Mucosa of gallbladder (tissue), 1 donor: ENCODE measurements around the gene ADAMTSL5. TPM values are rescaled to one million over a fixed set of nuclear protein-coding genes. Genes with fewer than 3 reads are reported as not detected.
"Not testable (repeated sequence)": the region's sequence is repeated elsewhere in the genome, so short reads cannot be mapped to it uniquely, and the experiment has no call there.

ENCODE experiments used
- DNase-seq: peaks from one replicate; pipeline ENCODE4 v3.0.0-alpha.2; 2020; ENCODE audit warnings: low spot score
- total RNA-seq: library from RNA; stranded (reverse); gene quantifications from one replicate; pipeline ENCODE4 v1.2.1, GENCODE V29; 2021
- donor health status: DM: no; HTN: no; CAD: no.

Gene ADAMTSL5
- 4.4 TPM for total RNA-seq

DNA sequence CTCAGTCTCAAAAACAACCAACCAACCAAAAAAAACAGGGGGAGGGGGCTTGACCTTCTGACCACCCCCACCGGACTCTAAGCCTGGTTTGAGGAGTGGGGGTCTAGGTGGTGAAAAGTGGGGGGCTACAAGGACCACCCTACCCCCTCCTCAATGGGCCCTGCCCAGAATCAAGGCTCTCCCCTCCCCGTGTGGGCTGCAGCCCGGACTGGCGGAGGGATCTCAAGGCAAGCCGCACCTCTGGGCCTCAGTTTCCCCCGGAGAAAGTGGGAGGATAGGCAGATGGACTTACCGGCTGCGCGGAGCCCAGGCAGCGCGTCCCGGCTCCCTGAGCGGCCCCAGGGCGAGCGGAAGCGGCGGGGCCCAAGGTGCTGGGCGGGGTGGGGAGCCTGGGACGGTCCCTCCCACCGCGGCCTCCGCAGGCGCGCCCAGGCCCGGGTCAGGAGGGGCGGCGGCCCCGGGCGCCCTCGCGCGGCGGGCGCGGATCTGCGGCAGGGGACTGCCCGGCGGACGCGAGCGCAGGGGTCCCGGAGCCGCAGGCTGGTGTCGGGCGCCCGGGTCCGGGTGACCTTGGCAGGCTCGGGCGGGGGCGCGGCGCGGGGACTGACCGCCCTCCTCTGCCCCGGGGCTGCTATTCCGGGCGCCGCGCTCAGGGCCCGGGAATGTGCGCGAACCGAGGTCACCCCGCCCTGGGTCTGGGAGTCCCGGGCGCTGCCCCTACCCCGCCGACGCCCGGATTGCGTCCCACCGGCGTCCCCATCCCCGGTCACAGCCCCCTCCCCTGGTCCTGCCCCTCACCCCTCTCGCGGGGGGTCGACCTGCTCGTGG is at the start of gene ADAMTSL5:
Gene ADAMTSL5, minus strand, starts transcription at position 349 of the 828 bp plus-strand sequence. CDS start 2,076 bp downstream, outside the sequence.
- no peak for DNase-seq

DNA sequence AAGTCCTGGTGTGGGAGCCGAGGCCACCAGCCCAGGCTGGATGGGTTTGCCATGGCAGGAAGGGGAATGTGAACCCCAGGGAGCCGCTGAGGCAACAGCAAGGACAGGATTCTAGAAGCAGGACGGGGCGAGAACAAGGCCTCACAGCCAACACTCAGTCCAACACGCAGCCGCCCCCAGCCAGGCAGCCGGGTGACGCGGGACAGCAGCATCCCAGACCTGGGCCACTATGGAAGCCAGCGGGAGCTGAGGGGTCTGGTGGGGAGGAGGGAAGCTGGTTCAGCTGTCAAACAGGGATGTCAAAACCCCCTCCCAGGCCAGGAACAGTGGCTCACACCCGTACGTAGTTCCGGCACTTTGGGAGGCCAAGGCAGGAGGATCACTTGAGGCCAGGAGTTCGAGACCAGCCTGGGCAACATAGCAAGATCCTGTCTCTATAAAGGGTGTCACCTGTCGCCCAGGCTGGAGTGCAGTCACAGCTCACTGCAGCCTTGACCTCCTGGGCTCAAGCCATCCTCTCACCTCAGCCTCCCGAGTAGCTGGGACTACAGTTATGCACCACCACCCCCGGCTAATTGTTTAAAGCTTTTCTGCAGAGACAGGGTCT is 48.5 kb upstream of the ADAMTSL5 start:
- DNase-seq, result no peak

DNA sequence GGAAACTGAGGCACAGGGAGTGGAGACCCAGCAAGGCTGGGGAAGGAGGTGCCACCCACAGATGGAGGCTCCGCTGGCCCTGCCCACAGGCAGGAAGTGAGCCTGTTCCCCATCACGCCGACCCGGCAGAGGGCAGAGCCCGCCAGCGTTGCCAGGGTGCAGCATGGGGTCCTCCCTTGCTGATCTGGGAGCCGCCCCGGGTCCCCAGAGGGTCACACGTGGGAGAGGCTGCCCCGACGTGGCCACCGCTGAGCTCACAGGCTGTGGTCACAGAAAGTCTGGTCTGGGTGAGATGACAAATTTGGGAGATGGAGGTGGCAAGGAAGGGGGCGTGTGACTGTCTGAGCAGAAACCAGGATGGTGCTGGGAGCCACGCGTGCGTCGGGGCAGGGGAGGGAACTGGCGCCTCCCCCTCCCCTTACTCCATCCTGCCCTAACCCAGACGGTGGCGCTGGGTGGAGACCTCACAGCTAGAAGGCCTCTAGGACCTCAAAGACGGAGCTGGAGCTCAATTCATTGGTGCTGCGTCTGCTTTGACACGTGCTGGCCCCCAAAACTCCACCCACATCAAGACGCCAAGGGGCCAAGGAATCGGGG is 47.6 kb upstream of the ADAMTSL5 start:
- DNase-seq, result no peak

- no peak for DNase-seq
Observed at GRCh38 chr19:1558552-1558951, 45.7 kb upstream of the ADAMTSL5 start.

DNA sequence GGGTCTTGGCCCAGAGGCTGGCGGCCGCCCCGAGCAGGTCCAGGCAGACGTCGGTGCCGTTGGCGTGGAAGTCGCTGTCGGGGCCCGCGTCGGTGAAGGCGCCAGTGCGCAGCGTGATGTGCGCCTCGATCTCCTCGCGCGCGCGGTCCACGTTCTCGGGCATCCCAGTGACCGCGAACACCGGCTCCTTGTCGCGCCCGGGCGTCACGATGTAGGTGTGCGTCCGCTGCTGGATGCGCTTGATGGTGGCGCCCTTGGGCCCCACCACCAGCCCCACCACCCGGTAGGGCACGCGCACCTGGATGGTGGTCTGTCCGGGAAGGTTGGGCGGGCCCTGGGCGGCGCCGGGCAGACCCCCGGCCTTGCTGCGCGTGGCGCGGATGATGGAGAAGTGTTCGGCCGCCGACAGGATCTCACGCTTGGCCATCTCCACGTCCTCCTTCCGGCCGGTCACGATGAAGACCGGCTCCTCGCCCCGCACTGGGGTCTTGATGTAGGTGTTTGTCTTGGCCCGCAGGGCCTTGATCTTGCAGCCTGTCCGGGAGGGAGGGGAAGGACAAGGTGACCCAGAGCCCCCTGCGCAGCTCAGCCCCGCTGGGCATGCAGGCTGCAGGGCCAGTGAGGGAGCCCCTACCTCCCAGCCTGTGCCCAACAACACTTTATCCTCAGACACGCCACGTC is 43.7 kb upstream of the ADAMTSL5 start:
- no peak for DNase-seq

GRCh38 chr19:1555487-1556389 is 42.9 kb upstream of the ADAMTSL5 start:
- no peak for DNase-seq

DNA sequence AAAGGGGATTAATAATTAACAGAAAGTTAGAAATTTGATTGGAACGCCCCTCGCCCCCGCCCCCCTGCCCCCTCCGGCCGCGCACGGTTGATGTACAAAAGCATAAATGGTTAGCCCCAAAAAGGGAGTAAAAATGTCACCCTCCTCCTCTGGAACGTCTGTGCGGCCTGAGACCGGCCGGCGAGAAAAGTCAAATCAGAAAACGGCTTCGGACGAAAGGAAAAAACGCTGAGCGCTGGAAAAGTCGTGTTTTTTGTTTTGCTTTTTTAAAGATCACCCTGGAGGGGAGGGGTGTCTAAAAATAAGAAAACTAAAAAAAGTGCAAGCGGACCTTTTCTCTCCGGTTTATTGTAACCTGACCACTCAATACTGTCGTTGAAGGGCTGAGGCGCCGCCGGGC is 42.1 kb upstream of the ADAMTSL5 start:
- DNase-seq, result no peak

DNA sequence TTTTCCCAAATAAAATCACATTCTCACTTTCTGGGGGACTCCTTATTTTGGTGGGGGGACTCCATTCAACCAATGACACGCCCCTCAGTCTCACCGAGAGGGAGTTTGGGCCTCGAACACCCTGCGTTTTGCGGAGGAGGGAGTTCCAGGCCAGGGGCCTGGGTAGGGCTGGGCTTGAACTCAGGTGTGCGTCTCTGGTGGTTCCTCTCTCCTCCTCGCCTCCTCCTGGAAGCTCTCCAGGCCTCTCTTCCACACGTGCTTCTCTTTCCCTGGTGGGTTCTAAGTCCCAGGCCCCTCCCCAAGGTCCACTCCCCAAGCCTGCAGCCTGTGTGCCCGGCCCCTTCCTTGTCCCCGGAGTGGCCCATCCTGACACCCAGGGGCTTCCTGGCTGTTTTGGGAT is 40.6 kb upstream of the ADAMTSL5 start:
- DNase-seq, result no peak

- no peak for DNase-seq
Observed at GRCh38 chr19:1551068-1552040, 38.5 kb upstream of the ADAMTSL5 start.

DNA sequence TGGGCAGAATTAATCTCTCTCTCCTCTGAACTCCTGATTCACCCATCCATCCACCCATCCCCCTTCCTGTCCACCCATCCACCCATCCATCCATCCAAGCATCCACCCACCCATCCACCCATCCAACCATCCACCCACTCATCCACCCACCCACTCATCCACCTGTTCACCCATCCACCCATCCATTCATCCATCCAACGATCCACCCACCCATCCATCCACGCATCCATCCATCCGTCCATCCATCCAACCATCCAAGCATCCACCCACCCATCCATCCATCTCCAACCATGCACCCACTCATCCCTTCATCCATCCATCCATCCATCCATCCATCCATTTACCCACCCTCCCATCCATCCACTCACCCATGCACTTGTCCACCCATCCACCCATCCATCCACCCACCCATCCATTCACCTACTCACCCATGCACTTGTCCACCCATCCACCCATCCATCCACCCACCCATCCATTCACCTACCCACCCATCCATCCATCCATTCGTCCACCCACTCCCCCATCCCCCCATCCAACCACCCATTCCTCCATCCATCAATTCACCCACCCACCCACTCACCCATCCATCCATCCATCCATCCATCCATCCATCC is 36.6 kb upstream of the ADAMTSL5 start:
- DNase-seq, result no peak

GRCh38 chr19:1540365-1540925 is 27.6 kb upstream of the ADAMTSL5 start:
- no peak for DNase-seq

GRCh38 chr19:1539749-1540148 is 26.9 kb upstream of the ADAMTSL5 start:
- DNase-seq, result not testable (repeated sequence)

GRCh38 chr19:1538978-1539377 is 26.2 kb upstream of the ADAMTSL5 start:
- DNase-seq, result no peak

GRCh38 chr19:1535699-1536098 is 22.9 kb upstream of the ADAMTSL5 start:
- DNase-seq, result not testable (repeated sequence)

- no peak for DNase-seq
Observed at GRCh38 chr19:1534972-1535371, 22.2 kb upstream of the ADAMTSL5 start.

DNA sequence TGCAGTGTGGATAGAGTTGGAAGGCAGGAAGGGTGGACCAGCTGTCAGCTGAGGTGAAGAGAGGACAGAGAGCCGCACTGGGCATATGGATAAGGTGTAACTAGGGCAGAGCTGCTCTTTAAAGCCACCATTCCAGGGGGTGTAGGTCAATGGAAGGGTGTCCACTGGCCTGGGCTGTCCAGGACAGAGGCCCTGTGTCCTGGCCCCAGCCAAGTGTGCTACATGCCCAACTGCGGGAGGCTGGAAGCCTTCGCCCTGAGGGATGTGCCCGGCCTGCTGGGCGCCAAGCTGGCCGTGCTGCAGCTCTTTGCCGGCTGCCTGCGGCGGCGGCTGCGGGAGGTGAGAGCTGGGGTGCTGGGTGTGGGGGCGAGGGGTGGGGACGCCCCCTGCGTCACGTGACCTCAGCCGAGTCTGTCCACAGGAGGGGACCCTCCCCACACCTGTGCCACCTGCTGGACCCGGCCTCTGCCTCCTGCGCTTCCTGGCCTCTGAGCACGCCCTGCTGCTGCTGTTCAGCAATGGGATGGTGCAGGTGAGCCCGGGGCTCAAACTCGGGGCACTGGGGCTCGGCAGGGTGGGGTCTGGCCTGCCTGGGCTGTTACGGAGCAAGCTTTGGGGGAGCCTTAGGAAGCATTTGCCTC is 20.8 kb upstream of the ADAMTSL5 start:
- DNase-seq, result no peak

DNA sequence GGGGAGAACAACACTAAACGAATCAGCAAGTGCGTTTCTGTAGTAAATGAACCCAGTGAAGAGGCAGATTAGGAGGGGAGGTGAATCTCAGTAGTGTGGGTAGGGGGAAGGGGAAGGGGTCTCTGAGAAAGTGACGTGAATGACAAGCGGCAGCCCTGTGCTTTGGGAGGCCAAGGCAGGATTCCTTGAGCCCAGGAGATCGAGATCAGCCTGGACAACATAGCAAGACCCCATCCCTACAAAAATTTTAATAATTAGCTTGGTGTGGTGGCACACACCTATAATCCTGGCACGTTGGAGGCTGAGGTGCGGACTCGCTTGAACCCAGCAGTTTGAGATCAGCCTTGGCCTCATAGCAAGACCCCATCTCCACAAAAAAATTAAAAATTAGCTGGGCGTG is 19.2 kb upstream of the ADAMTSL5 start:
- no peak for DNase-seq

GRCh38 chr19:1531587-1531986 is 18.8 kb upstream of the ADAMTSL5 start:
- DNase-seq, result no peak

DNA sequence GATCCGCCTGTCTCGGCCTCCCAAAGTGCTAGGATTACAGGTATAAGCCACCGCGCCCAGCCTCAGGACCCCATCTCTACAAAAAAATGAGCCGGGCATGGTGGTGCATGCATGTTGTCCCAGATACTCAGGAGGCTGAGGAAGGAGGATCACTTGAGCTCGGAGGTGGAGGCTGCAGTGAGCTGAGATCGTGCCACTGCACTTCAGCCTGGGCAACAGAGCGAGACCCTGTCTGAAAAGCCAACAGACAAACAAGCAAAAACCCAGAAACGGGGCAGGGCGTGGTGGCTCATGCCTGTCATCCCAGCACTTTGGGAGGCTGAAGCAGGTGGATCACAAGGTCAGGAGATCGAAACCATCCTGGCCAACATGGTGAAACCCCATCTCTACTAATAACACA is 18.0 kb upstream of the ADAMTSL5 start:
- DNase-seq, result not testable (repeated sequence)
